ENCODE results near the gene CCL21.

Gene CCL21

GRCh38 chr9:34714007-34714406, 4.1 kb upstream of the CCL21 start:
- Histone ChIP-seq H4K20me1 (ENCODE audit: insufficient read depth, low read length) (no peaks in the 10 kb centered on the region), H3K9ac (ENCODE audit: low read depth, low read length) (no peak overlapping the region), H3K4me1 (ENCODE audit: insufficient read depth, low read length) (no peaks in the 10 kb centered on the region), H3K27me3 (ENCODE audit: insufficient read depth, low read length, poor library complexity) (peaks cover 19% of the 10 kb centered on the region), H3K79me2 (ENCODE audit: insufficient read depth, low read length) (no peaks in the 10 kb centered on the region), H2AFZ (ENCODE audit: low read depth, low read length) (no peak overlapping the region), H3K36me3 (ENCODE audit: insufficient read depth, low read length) (no peaks in the 10 kb centered on the region), H3K4me2 (ENCODE audit: insufficient read depth, low read length) (no peak overlapping the region), H3K9me3 (ENCODE audit: insufficient read depth, low read length, severe bottlenecking) (no peaks in the 10 kb centered on the region), H3K4me3 (ENCODE audit: low read depth in 1 of 2, low read length in 2 of 2) (no peak overlapping the region), H3K27ac (ENCODE audit: low read length) (no peak overlapping the region)
- ATAC-seq (ENCODE audit: insufficient read depth, low read depth) (no peak), DNase-seq (no peak)
- TF ChIP-seq CTCF (IDR thresholded peaks at IDR 0.05; ENCODE audit: borderline replicate concordance, extremely low read depth, low read length, poor library complexity, severe bottlenecking) (no peak), EZH2 (IDR thresholded peaks at IDR 0.05; ENCODE audit: borderline replicate concordance, low read depth, low read length, severe bottlenecking) (no peak)

GRCh38 chr9:34712140-34712539, 2.2 kb upstream of the CCL21 start:
- no peak overlapping the region for H3K27ac ChIP-seq (ENCODE audit: low read length)
- H3K9ac ChIP-seq (ENCODE audit: low read depth, low read length): no peak overlapping the region
- H3K79me2 ChIP-seq (ENCODE audit: insufficient read depth, low read length): no peaks in the 10 kb centered on the region
- no peaks in the 10 kb centered on the region for H3K9me3 ChIP-seq (ENCODE audit: insufficient read depth, low read length, severe bottlenecking)
- H4K20me1 ChIP-seq (ENCODE audit: insufficient read depth, low read length): no peaks in the 10 kb centered on the region
- TF ChIP-seq EZH2 (IDR thresholded peaks at IDR 0.05; ENCODE audit: borderline replicate concordance, low read depth, low read length, severe bottlenecking) (no peak), CTCF (IDR thresholded peaks at IDR 0.05; ENCODE audit: borderline replicate concordance, extremely low read depth, low read length, poor library complexity, severe bottlenecking) (no peak)
- H3K4me2 ChIP-seq (ENCODE audit: insufficient read depth, low read length): no peak overlapping the region
- no peak for DNase-seq
- peaks cover 19% of the 10 kb centered on the region for H3K27me3 ChIP-seq (ENCODE audit: insufficient read depth, low read length, poor library complexity)
- no peaks in the 10 kb centered on the region for H3K4me1 ChIP-seq (ENCODE audit: insufficient read depth, low read length)
- no peak overlapping the region for H3K4me3 ChIP-seq (ENCODE audit: low read depth in 1 of 2, low read length in 2 of 2)
- ATAC-seq (ENCODE audit: insufficient read depth, low read depth): no peak
- no peak overlapping the region for H2AFZ ChIP-seq (ENCODE audit: low read depth, low read length)
- no peaks in the 10 kb centered on the region for H3K36me3 ChIP-seq (ENCODE audit: insufficient read depth, low read length)

GRCh38 chr9:34709196-34709978, 549 bp downstream of the CCL21 start:
- H3K36me3 ChIP-seq (ENCODE audit: insufficient read depth, low read length): no peaks in the 10 kb centered on the region
- no peak overlapping the region for H3K27ac ChIP-seq (ENCODE audit: low read length)
- H3K4me3 ChIP-seq (ENCODE audit: low read depth in 1 of 2, low read length in 2 of 2): no peak overlapping the region
- DNase-seq (no peak), ATAC-seq (ENCODE audit: insufficient read depth, low read depth) (no peak)
- H3K9ac ChIP-seq (ENCODE audit: low read depth, low read length): no peak overlapping the region
- H3K27me3 ChIP-seq (ENCODE audit: insufficient read depth, low read length, poor library complexity): peaks cover 14% of the 10 kb centered on the region
- H4K20me1 ChIP-seq (ENCODE audit: insufficient read depth, low read length): no peaks in the 10 kb centered on the region
- H2AFZ ChIP-seq (ENCODE audit: low read depth, low read length): no peak overlapping the region
- TF ChIP-seq CTCF (IDR thresholded peaks at IDR 0.05; ENCODE audit: borderline replicate concordance, extremely low read depth, low read length, poor library complexity, severe bottlenecking): no peak
- TF ChIP-seq EZH2 (IDR thresholded peaks at IDR 0.05; ENCODE audit: borderline replicate concordance, low read depth, low read length, severe bottlenecking): no peak
- no peaks in the 10 kb centered on the region for H3K4me1 ChIP-seq (ENCODE audit: insufficient read depth, low read length)
- no peaks in the 10 kb centered on the region for H3K9me3 ChIP-seq (ENCODE audit: insufficient read depth, low read length, severe bottlenecking)
- no peak overlapping the region for H3K4me2 ChIP-seq (ENCODE audit: insufficient read depth, low read length)
- no peaks in the 10 kb centered on the region for H3K79me2 ChIP-seq (ENCODE audit: insufficient read depth, low read length)
